ENCODE measurements around the gene MATK. TPM values are rescaled to one million over a fixed set of nuclear protein-coding genes. Genes with fewer than 3 reads are reported as not detected.
"Not testable (repeated sequence)": the region's sequence is repeated elsewhere in the genome, so short reads cannot be mapped to it uniquely, and the experiment has no call there.

The MATK gene
- total RNA-seq, 1 experiment from 2014 or later = not detected

- Histone ChIP-seq H3K36me3 (no peaks in the 10 kb centered on the region), H3K4me1 (replicated peaks) (no peaks in the 10 kb centered on the region), H3K9me3 (replicated peaks) (no peaks in the 10 kb centered on the region), H3K27ac (no peak overlapping the region), H3K27me3 (replicated peaks) (peaks cover 26% of the 10 kb centered on the region), H3K4me3 (no peak overlapping the region)
- no peak for DNase-seq (ENCODE audit: low read depth in 1 of 2, low spot score in 2 of 2)
Measured at GRCh38 chr19:3822683-3823349, 36.6 kb upstream of the MATK start.

GRCh38 chr19:3821857-3822364, 35.7 kb upstream of the MATK start:
- H3K9me3 ChIP-seq (replicated peaks) = no peaks in the 10 kb centered on the region
- peaks cover 26% of the 10 kb centered on the region for H3K27me3 ChIP-seq (replicated peaks)
- no peak overlapping the region for H3K4me3 ChIP-seq
- no peaks in the 10 kb centered on the region for H3K4me1 ChIP-seq (replicated peaks)
- DNase-seq (ENCODE audit: low read depth in 1 of 2, low spot score in 2 of 2) = peak in 1 of 2 experiments; percentile 25
- H3K27ac ChIP-seq = no peak overlapping the region
- H3K36me3 ChIP-seq = no peaks in the 10 kb centered on the region

GRCh38 chr19:3821156-3821555, 35.0 kb upstream of the MATK start:
- Histone ChIP-seq H3K4me3 (no peak overlapping the region), H3K27me3 (replicated peaks) (peaks cover 26% of the 10 kb centered on the region), H3K9me3 (replicated peaks) (no peaks in the 10 kb centered on the region), H3K36me3 (no peaks in the 10 kb centered on the region), H3K27ac (no peak overlapping the region), H3K4me1 (replicated peaks) (no peaks in the 10 kb centered on the region)
- DNase-seq (ENCODE audit: low read depth in 1 of 2, low spot score in 2 of 2) = no peak

- Histone ChIP-seq H3K27ac (no peak overlapping the region), H3K4me3 (no peak overlapping the region), H3K4me1 (replicated peaks) (no peaks in the 10 kb centered on the region), H3K36me3 (no peaks in the 10 kb centered on the region), H3K27me3 (replicated peaks) (peaks cover 26% of the 10 kb centered on the region), H3K9me3 (replicated peaks) (no peaks in the 10 kb centered on the region)
- no peak for DNase-seq (ENCODE audit: low read depth in 1 of 2, low spot score in 2 of 2)
Measured at GRCh38 chr19:3819989-3820388, 33.8 kb upstream of the MATK start.

- Histone ChIP-seq H3K27me3 (replicated peaks) (peaks cover 30% of the 10 kb centered on the region), H3K27ac (no peak overlapping the region), H3K4me1 (replicated peaks) (no peaks in the 10 kb centered on the region), H3K4me3 (no peak overlapping the region), H3K9me3 (replicated peaks) (no peaks in the 10 kb centered on the region), H3K36me3 (no peaks in the 10 kb centered on the region)
- DNase-seq (ENCODE audit: low read depth in 1 of 2, low spot score in 2 of 2) = no peak
Measured at GRCh38 chr19:3818918-3819317, 32.7 kb upstream of the MATK start.

- no peak for DNase-seq (ENCODE audit: low read depth in 1 of 2, low spot score in 2 of 2)
- Histone ChIP-seq H3K4me1 (replicated peaks) (no peaks in the 10 kb centered on the region), H3K27me3 (replicated peaks) (peaks cover 31% of the 10 kb centered on the region), H3K4me3 (no peak overlapping the region), H3K9me3 (replicated peaks) (no peaks in the 10 kb centered on the region), H3K36me3 (no peaks in the 10 kb centered on the region), H3K27ac (no peak overlapping the region)
Measured at GRCh38 chr19:3818466-3818865, 32.3 kb upstream of the MATK start.

GRCh38 chr19:3817761-3818160, 31.6 kb upstream of the MATK start:
- Histone ChIP-seq H3K9me3 (replicated peaks) (no peaks in the 10 kb centered on the region), H3K36me3 (no peaks in the 10 kb centered on the region), H3K27me3 (replicated peaks) (peaks cover 28% of the 10 kb centered on the region)

GRCh38 chr19:3816566-3817218, 30.5 kb upstream of the MATK start:
- Histone ChIP-seq H3K4me1 (replicated peaks) (no peaks in the 10 kb centered on the region), H3K9me3 (replicated peaks) (no peaks in the 10 kb centered on the region), H3K27ac (no peak overlapping the region), H3K27me3 (replicated peaks) (peaks cover 25% of the 10 kb centered on the region), H3K4me3 (no peak overlapping the region), H3K36me3 (no peaks in the 10 kb centered on the region)
- DNase-seq (ENCODE audit: low read depth in 1 of 2, low spot score in 2 of 2) = no peak

More at GRCh38 chr19:3817761-3818160, 31.6 kb upstream of the MATK start:
- no peaks in the 10 kb centered on the region for H3K4me1 ChIP-seq (replicated peaks)
- no peak overlapping the region for H3K4me3 ChIP-seq
- DNase-seq (ENCODE audit: low read depth in 1 of 2, low spot score in 2 of 2) = no peak
- no peak overlapping the region for H3K27ac ChIP-seq

- H3K4me1 ChIP-seq (replicated peaks); DNase-seq (ENCODE audit: low read depth in 1 of 2, low spot score in 2 of 2); H3K27ac ChIP-seq; H3K9me3 ChIP-seq (replicated peaks); H3K4me3 ChIP-seq; H3K36me3 ChIP-seq: not testable (repeated sequence)
- peaks cover 24% of the 10 kb centered on the region for H3K27me3 ChIP-seq (replicated peaks)
Measured at GRCh38 chr19:3816148-3816547, 30.0 kb upstream of the MATK start.

- no peak for DNase-seq (ENCODE audit: low read depth in 1 of 2, low spot score in 2 of 2)
- Histone ChIP-seq H3K27ac (no peak overlapping the region), H3K4me1 (replicated peaks) (no peaks in the 10 kb centered on the region), H3K36me3 (no peaks in the 10 kb centered on the region), H3K9me3 (replicated peaks) (no peaks in the 10 kb centered on the region), H3K4me3 (no peak overlapping the region), H3K27me3 (replicated peaks) (peaks cover 33% of the 10 kb centered on the region)
Measured at GRCh38 chr19:3814648-3815047, 28.5 kb upstream of the MATK start.

- no peak for DNase-seq (ENCODE audit: low read depth in 1 of 2, low spot score in 2 of 2)
- Histone ChIP-seq H3K9me3 (replicated peaks) (no peaks in the 10 kb centered on the region), H3K4me3 (no peak overlapping the region), H3K27ac (no peak overlapping the region), H3K4me1 (replicated peaks) (no peaks in the 10 kb centered on the region), H3K36me3 (no peaks in the 10 kb centered on the region), H3K27me3 (replicated peaks) (peaks cover 24% of the 10 kb centered on the region)
Measured at GRCh38 chr19:3813473-3814392, 27.6 kb upstream of the MATK start.

- Histone ChIP-seq H3K27me3 (replicated peaks) (peaks cover 22% of the 10 kb centered on the region), H3K27ac (no peak overlapping the region), H3K9me3 (replicated peaks) (no peaks in the 10 kb centered on the region), H3K36me3 (no peaks in the 10 kb centered on the region), H3K4me1 (replicated peaks) (no peaks in the 10 kb centered on the region), H3K4me3 (no peak overlapping the region)
- DNase-seq (ENCODE audit: low read depth in 1 of 2, low spot score in 2 of 2) = no peak
Measured at GRCh38 chr19:3810708-3811355, 24.7 kb upstream of the MATK start.

- no peak overlapping the region for H3K27ac ChIP-seq
- no peaks in the 10 kb centered on the region for H3K9me3 ChIP-seq (replicated peaks)
- no peaks in the 10 kb centered on the region for H3K4me1 ChIP-seq (replicated peaks)
- no peak for DNase-seq (ENCODE audit: low read depth in 1 of 2, low spot score in 2 of 2)
- no peak overlapping the region for H3K4me3 ChIP-seq
- H3K27me3 ChIP-seq (replicated peaks) = peaks cover 22% of the 10 kb centered on the region
- H3K36me3 ChIP-seq = no peaks in the 10 kb centered on the region
Measured at GRCh38 chr19:3809881-3810707, 23.9 kb upstream of the MATK start.
